Measurements from ENCODE around the gene CD68.

The CD68 gene

DNA sequence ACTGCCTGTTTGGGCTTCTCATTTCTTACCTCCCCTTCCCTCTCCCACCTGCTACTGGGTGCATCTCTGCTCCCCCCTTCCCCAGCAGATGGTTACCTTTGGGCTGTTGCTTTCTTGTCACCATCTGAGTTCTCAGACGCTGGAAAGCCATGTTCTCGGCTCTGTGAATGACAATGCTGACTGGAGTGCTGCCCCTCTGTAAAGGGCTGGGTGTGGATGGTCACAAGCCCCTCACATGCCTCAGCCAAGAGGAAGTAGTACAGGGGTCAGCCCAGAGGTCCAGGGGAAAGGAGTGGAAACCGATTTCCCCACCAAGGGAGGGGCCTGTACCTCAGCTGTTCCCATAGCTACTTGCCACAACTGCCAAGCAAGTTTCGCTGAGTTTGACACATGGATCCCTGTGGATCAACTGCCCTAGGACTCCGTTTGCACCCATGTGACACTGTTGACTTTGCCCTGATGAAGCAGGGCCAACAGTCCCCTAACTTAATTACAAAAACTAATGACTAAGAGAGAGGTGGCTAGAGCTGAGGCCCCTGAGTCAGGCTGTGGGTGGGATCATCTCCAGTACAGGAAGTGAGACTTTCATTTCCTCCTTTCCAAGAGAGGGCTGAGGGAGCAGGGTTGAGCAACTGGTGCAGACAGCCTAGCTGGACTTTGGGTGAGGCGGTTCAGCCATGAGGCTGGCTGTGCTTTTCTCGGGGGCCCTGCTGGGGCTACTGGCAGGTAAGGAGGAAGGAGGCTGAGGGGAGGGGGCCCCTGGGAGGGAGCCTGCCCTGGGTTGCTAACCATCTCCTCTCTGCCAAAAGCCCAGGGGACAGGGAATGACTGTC lies at the start of gene CD68:
TSS of gene CD68 (plus strand) at position 638 of the 833 bp plus-strand sequence. CDS start at position 678, 40 bp downstream.
- DNase-seq (ENCODE audit: low read depth in 2 of 3, low spot score in 2 of 3): peak in 2 of 3 experiments; percentile 61 to 69

GRCh38 chr17:7530023-7530900 lies 49.2 kb upstream of the CD68 start:
- DNase-seq (ENCODE audit: low read depth in 2 of 3, low spot score in 2 of 3): no peak

GRCh38 chr17:7538050-7538449 lies 41.4 kb upstream of the CD68 start:
- no peak for DNase-seq (ENCODE audit: low read depth in 2 of 3, low spot score in 2 of 3)

DNA sequence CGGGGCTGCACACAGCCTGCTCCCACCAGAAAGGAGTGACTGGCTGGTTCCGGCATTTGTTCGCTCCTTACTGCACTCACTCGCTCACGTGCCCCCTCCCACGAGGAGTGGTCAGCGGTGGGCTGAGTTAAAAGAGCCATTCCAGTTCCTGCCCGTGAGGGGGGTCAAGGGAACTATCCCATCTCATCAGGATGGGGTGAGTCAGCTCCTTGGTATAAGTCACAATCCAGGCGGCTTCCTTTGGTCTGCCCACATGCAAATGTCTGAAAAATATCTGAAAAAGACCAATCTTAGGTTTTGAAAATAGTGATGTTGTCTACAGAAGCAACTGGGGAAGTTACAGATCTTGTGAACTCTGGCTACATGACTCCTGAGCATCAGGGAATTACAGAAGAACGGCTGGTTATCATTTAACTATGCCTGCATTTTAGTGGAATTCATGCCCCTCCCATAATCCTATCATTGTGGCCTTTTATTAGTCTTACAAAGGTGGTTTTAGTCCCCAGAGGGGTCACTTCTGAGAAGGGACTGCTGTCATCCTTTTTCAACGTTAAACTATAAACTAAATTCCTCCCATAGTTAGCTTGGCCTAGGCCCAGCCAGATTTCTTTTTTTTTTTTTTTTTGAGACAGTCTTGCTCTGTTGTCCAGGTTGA lies 40.4 kb upstream of the CD68 start:
- DNase-seq (ENCODE audit: low read depth in 2 of 3, low spot score in 2 of 3): no peak

DNA sequence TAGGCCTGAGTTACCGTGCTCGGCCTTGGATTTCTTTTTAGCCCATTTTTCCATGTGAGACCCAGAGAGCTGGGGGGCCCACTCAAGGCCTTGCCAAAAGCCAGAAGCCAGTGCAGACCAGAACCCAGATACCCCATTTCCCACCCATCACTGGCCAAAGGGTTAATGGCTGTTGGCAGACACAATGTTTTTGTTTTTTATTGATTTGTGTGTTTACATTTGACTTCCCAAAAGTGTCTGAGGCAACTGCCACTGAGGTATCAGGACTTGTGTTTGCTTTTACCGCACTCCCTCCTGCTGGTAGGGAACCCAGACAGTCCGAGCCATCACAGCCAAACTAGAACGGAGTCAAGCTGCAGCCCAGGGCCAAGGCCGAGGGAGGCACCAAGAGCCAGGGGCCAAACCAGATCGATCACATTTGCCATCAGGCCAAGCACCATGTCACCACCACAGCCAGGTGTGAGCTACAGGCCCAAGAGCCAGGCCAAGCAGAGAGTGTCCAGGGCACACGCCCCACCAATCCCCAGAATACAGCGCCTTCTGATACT lies 38.3 kb upstream of the CD68 start:
- no peak for DNase-seq (ENCODE audit: low read depth in 2 of 3, low spot score in 2 of 3)

GRCh38 chr17:7544911-7545310 lies 34.5 kb upstream of the CD68 start:
- DNase-seq (ENCODE audit: low read depth in 2 of 3, low spot score in 2 of 3): no peak

DNA sequence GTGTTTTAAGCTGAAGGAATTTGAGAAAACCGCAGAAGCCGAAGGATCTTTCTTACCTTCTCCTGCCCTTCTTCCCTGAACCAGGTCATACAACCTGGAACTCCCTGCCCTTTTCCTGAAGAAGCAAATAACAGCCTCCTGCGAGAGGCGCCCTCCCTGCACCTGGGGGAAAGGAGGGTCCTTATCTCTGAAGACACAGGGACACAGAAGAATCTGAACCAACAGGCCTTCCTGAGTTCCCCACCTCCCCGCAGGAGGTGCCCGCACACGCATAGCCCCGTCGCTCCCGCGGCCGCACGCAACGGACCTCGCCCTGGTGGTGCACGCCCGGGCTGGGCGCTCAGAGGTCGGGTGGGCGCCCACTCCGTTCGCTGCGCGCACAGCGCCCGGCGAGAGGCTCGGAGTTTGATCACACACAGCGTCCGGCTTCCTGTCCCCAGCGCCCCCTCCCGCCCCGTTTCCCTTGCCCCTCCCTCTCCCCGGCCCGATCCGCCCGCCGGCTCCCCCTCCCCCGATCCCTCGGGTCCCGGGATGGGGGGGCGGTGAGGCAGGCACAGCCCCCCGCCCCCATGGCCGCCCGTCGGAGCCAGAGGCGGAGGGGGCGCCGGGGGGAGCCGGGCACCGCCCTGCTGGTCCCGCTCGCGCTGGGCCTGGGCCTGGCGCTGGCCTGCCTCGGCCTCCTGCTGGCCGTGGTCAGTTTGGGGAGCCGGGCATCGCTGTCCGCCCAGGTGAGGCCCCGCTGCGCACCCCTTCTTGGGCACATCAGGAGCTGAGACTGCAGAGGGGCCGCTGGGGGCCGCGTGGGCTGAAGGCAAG lies 30.6 kb upstream of the CD68 start, which contains the start of gene TNFSF12:
TSS of gene TNFSF12 (plus strand) at position 474 of the 816 bp plus-strand sequence. CDS start at position 570, 96 bp downstream.
- peak in 1 of 3 experiments; percentile 45 for DNase-seq (ENCODE audit: low read depth in 2 of 3, low spot score in 2 of 3)

DNA sequence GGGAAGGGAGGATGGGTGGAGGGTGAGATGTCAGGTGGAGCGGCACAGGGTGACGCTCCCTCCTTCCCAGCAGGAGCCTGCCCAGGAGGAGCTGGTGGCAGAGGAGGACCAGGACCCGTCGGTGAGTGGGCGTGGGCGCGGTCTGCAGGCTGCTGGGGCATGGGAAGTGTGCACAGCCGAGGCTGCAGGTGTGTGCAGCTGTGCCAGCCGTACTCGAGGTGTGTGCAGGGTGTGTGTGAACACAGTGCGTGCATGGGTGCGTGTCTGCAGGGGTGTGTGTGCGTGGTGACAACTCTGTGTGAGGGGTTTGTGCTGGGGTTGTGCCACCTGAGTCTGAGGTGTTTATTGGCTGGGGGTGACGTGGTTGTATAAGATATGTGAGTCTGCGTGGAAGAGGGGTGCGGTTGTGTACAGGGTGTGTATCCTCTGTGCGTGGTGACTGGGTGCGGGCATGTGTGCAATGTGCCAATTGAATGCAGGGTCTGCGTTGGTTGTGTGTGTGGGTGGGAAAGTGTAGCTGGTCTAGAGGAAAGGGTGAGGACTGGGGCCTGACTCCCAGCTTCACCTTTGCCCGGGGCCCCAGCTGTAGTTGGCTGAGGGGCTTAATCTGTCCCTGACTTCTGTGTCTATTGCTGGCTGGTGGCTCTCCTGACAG lies 29.9 kb upstream of the CD68 start:
- no peak for DNase-seq (ENCODE audit: low read depth in 2 of 3, low spot score in 2 of 3)

DNA sequence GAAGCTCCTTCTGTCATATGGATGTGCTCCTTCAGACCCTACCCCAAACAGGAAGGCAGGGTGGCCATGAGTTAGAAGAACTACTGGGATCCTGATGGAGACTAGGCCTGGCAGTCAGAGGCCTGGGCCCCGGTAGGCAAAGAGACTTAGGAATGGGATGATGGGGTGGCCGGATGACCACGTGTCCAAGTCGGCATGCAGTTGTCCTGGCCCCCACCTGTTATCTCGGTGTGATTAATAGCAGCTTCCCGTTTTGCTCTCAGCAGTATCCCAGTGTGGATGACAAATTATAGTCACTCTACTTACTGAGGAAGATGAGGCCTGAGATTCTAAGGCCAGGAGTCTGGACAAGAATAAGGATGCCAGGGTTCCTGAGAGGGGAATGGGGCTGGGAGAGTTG lies 29.1 kb upstream of the CD68 start:
- DNase-seq (ENCODE audit: low read depth in 2 of 3, low spot score in 2 of 3): no peak

- no peak for DNase-seq (ENCODE audit: low read depth in 2 of 3, low spot score in 2 of 3)
Measured at GRCh38 chr17:7551396-7551795, 28.0 kb upstream of the CD68 start.

- DNase-seq (ENCODE audit: low read depth in 2 of 3, low spot score in 2 of 3): no peak
Measured at GRCh38 chr17:7552621-7553051, 26.8 kb upstream of the CD68 start.

DNA sequence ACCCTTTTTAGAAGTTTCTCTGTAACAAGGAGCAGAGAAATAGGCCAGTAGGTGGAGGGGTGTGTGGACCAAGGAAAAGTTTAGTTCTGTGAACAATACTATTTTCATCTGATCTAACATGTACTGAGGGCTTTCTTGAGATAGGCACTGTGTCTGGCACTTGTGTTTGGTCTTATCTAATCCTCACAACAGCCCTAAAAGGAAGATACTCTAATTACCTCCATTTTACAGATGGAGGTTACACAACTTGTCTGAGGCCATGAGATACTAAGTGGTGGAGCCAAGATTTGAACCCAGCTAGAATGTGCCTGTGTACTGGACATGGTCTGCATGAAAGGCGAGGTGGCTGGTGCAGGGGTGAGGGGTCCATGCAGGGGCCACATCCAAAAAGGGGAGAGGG lies 26.1 kb upstream of the CD68 start:
- no peak for DNase-seq (ENCODE audit: low read depth in 2 of 3, low spot score in 2 of 3)

DNA sequence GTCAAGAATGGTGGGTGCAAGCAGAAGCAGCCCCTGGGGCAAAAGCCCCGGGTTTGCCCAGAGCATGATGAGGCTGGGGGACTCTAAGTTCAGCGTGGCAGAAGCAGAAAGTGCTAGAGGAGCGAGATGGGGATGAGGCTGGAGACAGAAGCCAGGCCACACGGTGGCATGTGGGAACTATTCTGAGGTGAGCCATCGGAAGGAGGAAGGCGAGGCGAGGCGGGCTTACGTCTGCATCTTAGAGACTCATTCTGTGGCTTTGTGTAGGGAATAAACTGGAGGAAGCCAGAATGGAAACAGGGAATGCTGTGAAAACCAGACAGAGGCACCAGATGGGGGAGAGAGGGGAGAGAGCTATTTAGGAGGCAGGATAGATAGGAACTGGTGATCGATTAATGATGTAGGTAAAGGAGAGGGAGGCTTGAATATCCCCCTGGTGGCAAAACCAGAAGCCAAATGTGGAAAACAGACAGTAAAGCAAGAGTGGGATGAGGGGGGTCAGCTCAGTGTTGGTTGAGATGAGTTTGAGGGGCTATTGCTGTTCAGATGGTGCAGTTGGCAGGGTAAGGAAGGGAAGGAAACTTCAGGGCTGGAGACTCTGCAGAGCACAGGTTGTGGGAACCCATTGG lies 24.0 kb upstream of the CD68 start:
- no peak for DNase-seq (ENCODE audit: low read depth in 2 of 3, low spot score in 2 of 3)

DNA sequence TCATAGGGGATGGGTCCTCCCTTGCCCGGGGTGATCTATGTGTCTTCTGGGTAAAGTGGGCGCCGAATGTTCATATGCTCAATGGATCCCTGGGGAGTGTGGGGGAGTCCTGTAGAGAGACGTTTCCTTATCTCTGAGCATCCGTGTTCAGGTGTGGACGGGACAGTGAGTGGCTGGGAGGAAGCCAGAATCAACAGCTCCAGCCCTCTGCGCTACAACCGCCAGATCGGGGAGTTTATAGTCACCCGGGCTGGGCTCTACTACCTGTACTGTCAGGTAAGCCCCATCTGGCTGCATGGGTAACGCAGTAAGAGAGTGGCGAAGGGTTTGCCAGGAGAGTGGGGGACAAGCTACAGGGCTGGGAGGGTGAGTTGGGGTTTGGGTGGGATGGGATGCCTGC lies 22.8 kb upstream of the CD68 start:
- DNase-seq (ENCODE audit: low read depth in 2 of 3, low spot score in 2 of 3): no peak

DNA sequence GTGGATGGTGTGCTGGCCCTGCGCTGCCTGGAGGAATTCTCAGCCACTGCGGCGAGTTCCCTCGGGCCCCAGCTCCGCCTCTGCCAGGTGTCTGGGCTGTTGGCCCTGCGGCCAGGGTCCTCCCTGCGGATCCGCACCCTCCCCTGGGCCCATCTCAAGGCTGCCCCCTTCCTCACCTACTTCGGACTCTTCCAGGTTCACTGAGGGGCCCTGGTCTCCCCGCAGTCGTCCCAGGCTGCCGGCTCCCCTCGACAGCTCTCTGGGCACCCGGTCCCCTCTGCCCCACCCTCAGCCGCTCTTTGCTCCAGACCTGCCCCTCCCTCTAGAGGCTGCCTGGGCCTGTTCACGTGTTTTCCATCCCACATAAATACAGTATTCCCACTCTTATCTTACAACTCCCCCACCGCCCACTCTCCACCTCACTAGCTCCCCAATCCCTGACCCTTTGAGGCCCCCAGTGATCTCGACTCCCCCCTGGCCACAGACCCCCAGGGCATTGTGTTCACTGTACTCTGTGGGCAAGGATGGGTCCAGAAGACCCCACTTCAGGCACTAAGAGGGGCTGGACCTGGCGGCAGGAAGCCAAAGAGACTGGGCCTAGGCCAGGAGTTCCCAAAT lies 22.2 kb upstream of the CD68 start:
- DNase-seq (ENCODE audit: low read depth in 2 of 3, low spot score in 2 of 3): no peak

GRCh38 chr17:7557775-7558543 lies 21.5 kb upstream of the CD68 start:
- DNase-seq (ENCODE audit: low read depth in 2 of 3, low spot score in 2 of 3): no peak

- no peak for DNase-seq (ENCODE audit: low read depth in 2 of 3, low spot score in 2 of 3)
Measured at GRCh38 chr17:7558544-7559319, 20.7 kb upstream of the CD68 start, which contains the start of gene TNFSF13. Gene TNFSF13 (plus strand): TSS chr17:7558750. CDS start chr17:7559040, 290 bp downstream.

Measured in activated CD8-positive, alpha-beta memory T cell treated with anti-CD3 and anti-CD28 coated beads for 48 hours (primary cell).